HepG2 (cell line): ENCODE results near the gene PIK3R1. TPM values are rescaled to one million over a fixed set of nuclear protein-coding genes. Genes with fewer than 3 reads are reported as not detected.

ENCODE experiments used
- ATAC-seq: fragments of 200-7000 bp; cut with Tn5 transposase; 3 replicates; pipeline ENCODE4 v1.9.1; 2020; ENCODE audit warnings: mild to moderate bottlenecking, moderate library complexity
- BruUV-seq: library from RNA; stranded (reverse); fragments of 400-500 nt; replicated peaks from 2 replicates; lab custom pipeline; 2021; lab: Mats Ljungman, UMichigan
- CTCF ChIA-PET: fragments of 300-600 bp; formaldehyde crosslinking; extraction: SDS; loops from one replicate; lab custom pipeline; 2021; ENCODE audit warnings: low total read pairs, inconsistent platforms, low intra/inter-chr PET ratio; lab: Yijun Ruan, JAX
- POLR2A ChIA-PET: fragments of 350-600 bp; sonication (Branson Sonifier 250); formaldehyde crosslinking; loops from one replicate; lab custom pipeline; 2020; ENCODE audit warnings: antibody characterized with exemption, inconsistent platforms; lab: Yijun Ruan, JAX
- DNase-seq: peaks from one replicate; pipeline ENCODE4 v3.0.0-alpha.2; 2015; ENCODE audit warnings: low spot score
- FAIRE-seq: peaks from 3 replicates; lab custom pipeline; 2011; peaks lifted over from hg19 to GRCh38; lab: Jason Lieb, UNC
- H2AFZ ChIP-seq: one replicate; pipeline ENCODE4 v1.6.1; 2011; ENCODE audit warnings: low read length, inconsistent platforms
- H3K27ac ChIP-seq: fragments of 300-600 bp; 3 replicates; pipeline ENCODE4 v1.8.0; 2011; ENCODE audit warnings: mixed run types, mild to moderate bottlenecking, mixed read lengths, low read length, inconsistent platforms; ENCODE audit not compliant: insufficient read depth; ENCODE audit errors: extremely low read length
- H3K27me3 ChIP-seq, 2 experiments: fragments of 200-600 bp in 1 of 2; 2 replicates in 1 of 2; 3 replicates in 1 of 2; pipeline versions ENCODE4 v1.6.0 to v1.8.0; 2011; ENCODE audit warnings: low read length in 2 of 2, mild to moderate bottlenecking in 2 of 2, moderate library complexity in 2 of 2, inconsistent platforms in 1 of 2; ENCODE audit not compliant: insufficient read depth in 2 of 2, control insufficient read depth in 1 of 2
- H3K36me3 ChIP-seq, 2 experiments: fragments of 200-600 bp in 1 of 2; replicated peaks in 1 of 2; 2 replicates in 1 of 2; 3 replicates in 1 of 2; pipeline versions ENCODE4 v1.5.1 to v1.8.0; 2011; ENCODE audit warnings: low read length in 2 of 2, inconsistent platforms in 1 of 2; ENCODE audit not compliant: insufficient read depth in 2 of 2, control insufficient read depth in 1 of 2
- H3K4me1 ChIP-seq: 2 replicates; pipeline ENCODE4 v1.5.1; 2012; ENCODE audit warnings: low read length, inconsistent platforms; ENCODE audit not compliant: insufficient read depth
- H3K4me2 ChIP-seq: 2 replicates; pipeline ENCODE4 v1.6.0; 2011; ENCODE audit warnings: low read depth, low read length, inconsistent platforms
- H3K4me3 ChIP-seq, 3 experiments: fragments of 200-600 bp in 1 of 3; sonication (generic), shearing (Covaris generic) in 1 of 3; replicated peaks in 1 of 3; 2 replicates each; pipeline ENCODE4 v1.5.1; 2011 to 2016; ENCODE audit warnings: low read length in 3 of 3, inconsistent platforms in 2 of 3, low read depth in 2 of 3, mild to moderate bottlenecking in 2 of 3, control low read depth in 1 of 3, mixed read lengths in 1 of 3; ENCODE audit not compliant: insufficient read depth in 1 of 3
- H3K79me2 ChIP-seq: one replicate; pipeline ENCODE4 v1.6.1; 2011; ENCODE audit warnings: low read length, inconsistent platforms; ENCODE audit not compliant: insufficient read depth
- H3K9ac ChIP-seq: 2 replicates; pipeline ENCODE4 v1.6.0; 2011; ENCODE audit warnings: mild to moderate bottlenecking, low read depth, low read length, inconsistent platforms; ENCODE audit not compliant: insufficient read depth
- H3K9me3 ChIP-seq: 2 replicates; pipeline ENCODE4 v1.5.1; 2012; ENCODE audit warnings: mild to moderate bottlenecking, low read length
- H4K20me1 ChIP-seq: 2 replicates; pipeline ENCODE4 v1.6.0; 2011; ENCODE audit warnings: inconsistent platforms, mild to moderate bottlenecking, low read length, moderate library complexity; ENCODE audit not compliant: insufficient read depth
- BORCS8-MEF2B ChIP-seq: sonication (generic); formaldehyde crosslinking; IDR thresholded peaks from 2 replicates; pipeline ENCODE4 v1.8.0; 2022; ENCODE audit warnings: mild to moderate bottlenecking, missing genetic modification reagents
- CBX5 ChIP-seq: sonication (generic); formaldehyde crosslinking; IDR thresholded peaks from 2 replicates; pipeline ENCODE4 v1.4.0; 2020; ENCODE audit warnings: missing genetic modification reagents, borderline replicate concordance
- ETS1 ChIP-seq: sonication (generic); formaldehyde crosslinking; IDR thresholded peaks from 2 replicates; pipeline ENCODE4 v1.4.0; 2020; ENCODE audit warnings: missing genetic modification reagents
- HNF4G ChIP-seq, 2 experiments: sonication (generic) in 1 of 2; formaldehyde crosslinking in 1 of 2; IDR thresholded peaks; 2 replicates each; pipeline versions ENCODE4 v1.4.0 to v1.6.1; 2011 to 2020; ENCODE audit warnings: borderline replicate concordance in 2 of 2, low read depth in 2 of 2, mild to moderate bottlenecking in 2 of 2, low read length in 1 of 2, missing genetic modification reagents in 1 of 2, moderate library complexity in 1 of 2
- JARID2 ChIP-seq: sonication (generic); formaldehyde crosslinking; IDR thresholded peaks from 2 replicates; pipeline ENCODE4 v1.8.1; 2023; ENCODE audit warnings: missing genetic modification reagents, inconsistent platforms; ENCODE audit not compliant: insufficient replicate concordance
- NCOA2 ChIP-seq: sonication (generic); formaldehyde crosslinking; IDR thresholded peaks from 2 replicates; pipeline ENCODE4 v1.8.0; 2022; ENCODE audit warnings: inconsistent platforms
- NR2F1 ChIP-seq, 2 experiments: fragments of 450-650 bp in 1 of 2; formaldehyde crosslinking in 1 of 2; IDR thresholded peaks; 2 replicates each; pipeline versions ENCODE4 v1.5.0 to v1.6.1; 2016 to 2020; ENCODE audit warnings: mild to moderate bottlenecking in 1 of 2, missing compliant biosample characterization in 1 of 2, missing genetic modification reagents in 1 of 2, moderate library complexity in 1 of 2
- PTBP1 ChIP-seq: fragments of 200-400 bp; formaldehyde crosslinking; IDR thresholded peaks from 2 replicates; pipeline ENCODE4 v1.6.1; 2018; ENCODE audit warnings: low read length, low read depth; ENCODE audit not compliant: poor library complexity, severe bottlenecking
- ZSCAN12 ChIP-seq: sonication (generic); formaldehyde crosslinking; IDR thresholded peaks from 2 replicates; pipeline ENCODE4 v1.9.0; 2021; ENCODE audit warnings: mild to moderate bottlenecking, missing genetic modification reagents
- ZSCAN21 ChIP-seq: sonication (generic); formaldehyde crosslinking; IDR thresholded peaks from 2 replicates; pipeline ENCODE4 v1.8.0; 2022; ENCODE audit warnings: mild to moderate bottlenecking, missing genetic modification reagents, moderate library complexity, borderline replicate concordance
- ZSCAN31 ChIP-seq: sonication (generic); formaldehyde crosslinking; IDR thresholded peaks from 2 replicates; pipeline ENCODE4 v1.5.0; 2020; ENCODE audit warnings: low read depth, mild to moderate bottlenecking, missing genetic modification reagents
- ZXDC ChIP-seq: sonication (generic); formaldehyde crosslinking; IDR thresholded peaks from 2 replicates; pipeline ENCODE4 v1.5.0; 2020; ENCODE audit warnings: mild to moderate bottlenecking, missing genetic modification reagents
- WGBS: methylation state at CpG from one replicate; pipeline ENCODE4 v1.1.6; 2017; ENCODE audit warnings: low lambda C conversion rate; 5-methylcytosine and 5-hydroxymethylcytosine counted together
- in situ Hi-C: cut with HindIII; loops from 2 replicates; pipeline ENCODE4 v1.10.0; 2017; ENCODE audit warnings: low pct_unique_long_range_greater_than_20kb; ENCODE audit not compliant: extremely low pct_ligation_motif_present
- intact Hi-C: fragments of 100-400 bp; cut with micrococcal nuclease; formaldehyde crosslinking; loops from one replicate; pipeline ENCODE4 v1.10.0; 2022; ENCODE audit not compliant: unreplicated experiment
- polyA plus RNA-seq, 8 experiments: library from polyadenylated mRNA; depleted of rRNA in 3 of 8; stranded (reverse) in 7 of 8; unstranded in 1 of 8; fragments of >200 nt; fragmentation: Illumina TruSeq in 4 of 8; extraction: Trizol in 4 of 8; gene quantifications; 2 replicates each; pipeline versions ENCODE4 v1.2.1 to v1.2.3, GENCODE V29; 2011 to 2016; ENCODE audit warnings: low read depth in 4 of 8, missing spikeins in 1 of 8, mixed read lengths in 1 of 8; ENCODE audit not compliant: insufficient read depth in 1 of 8
- total RNA-seq, 5 experiments: library from RNA; depleted of rRNA; stranded (reverse); fragments of >200 nt; fragmentation: Illumina TruSeq; extraction: Trizol; gene quantifications; 2 replicates each; pipeline ENCODE4 v1.2.3, GENCODE V29; 2016; ENCODE audit warnings: low read depth in 1 of 5
- TF ChIP-seq, protein P1 (sequence below): IDR thresholded peaks from 2 replicates; pipeline ENCODE4 v1.6.1; 2012; ENCODE audit warnings: low read length, improper control_type of control experiment

The PIK3R1 gene
- total and polyA plus RNA-seq, 2 of the 13 experiments (the other 11 are each of a cell fraction or from before 2014, with no cell fraction given) = 8.4 to 21.3 TPM

DNA sequence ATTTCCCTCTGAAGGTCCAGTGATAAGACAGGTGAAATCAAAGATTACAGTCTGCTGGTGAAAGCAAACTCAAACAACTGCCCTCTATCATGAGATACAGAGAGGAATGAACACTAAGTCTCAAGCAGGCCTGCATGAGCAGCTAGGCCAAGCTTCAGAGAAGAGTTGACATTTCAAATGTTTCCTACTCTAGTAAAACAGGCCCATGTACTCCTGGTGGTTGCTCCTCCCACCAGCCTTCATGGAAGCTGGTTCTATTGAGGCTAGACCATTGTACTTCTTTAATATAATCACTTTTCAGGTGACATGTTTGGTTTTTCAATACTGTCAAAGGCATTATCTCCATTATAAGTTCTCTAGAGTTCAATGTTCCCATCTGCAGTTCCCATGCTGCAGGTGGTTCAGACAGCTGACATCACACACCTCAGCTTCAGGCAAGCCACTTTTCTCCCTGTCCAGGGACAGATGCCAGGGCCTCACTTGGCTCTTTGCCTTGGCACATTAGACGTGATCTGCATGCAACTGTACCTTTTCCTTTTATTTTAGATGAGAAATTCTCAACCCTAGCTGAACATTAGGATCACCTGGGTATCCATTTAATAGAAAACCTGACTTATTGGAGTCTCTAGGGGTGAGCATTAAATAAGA lies 89.8 kb downstream of the PIK3R1 start:
- no peaks in the 10 kb centered on the region for H3K9me3 ChIP-seq
- H3K9ac ChIP-seq = no peak overlapping the region
- no peak for FAIRE-seq
- no peaks in the 10 kb centered on the region for H3K36me3 ChIP-seq
- no peak overlapping the region for H3K4me3 ChIP-seq
- H4K20me1 ChIP-seq = no peaks in the 10 kb centered on the region
- CTCF ChIA-PET = no interaction called here
- H3K4me2 ChIP-seq = no peak overlapping the region
- BruUV-seq = no TSS peak
- no peak overlapping the region for H3K27ac ChIP-seq
- ATAC-seq = no peak
- in situ Hi-C loops = no loop called here
- TF ChIP-seq NR2F1 (CRISPR knock-in tag; IDR thresholded peaks at IDR 0.05) = no peak
- TF ChIP-seq ZSCAN31 (CRISPR knock-in tag) = no peak
- TF ChIP-seq NCOA2 (CRISPR knock-in tag) = no peak
- no peak for TF ChIP-seq ZXDC (CRISPR knock-in tag)
- TF ChIP-seq CBX5 (CRISPR knock-in tag) = no peak
- TF ChIP-seq JARID2 (CRISPR knock-in tag) = no peak
- no peak for TF ChIP-seq PTBP1
- TF ChIP-seq ZSCAN21 (CRISPR knock-in tag) = no peak
- TF ChIP-seq HNF4G (IDR thresholded peaks at IDR 0.05; ENCODE audit: borderline replicate concordance, low read depth, low read length) = no peak
- no peak for TF ChIP-seq HNF4G (CRISPR knock-in tag; IDR thresholded peaks at IDR 0.05; ENCODE audit: borderline replicate concordance, low read depth)
- TF ChIP-seq, protein P1, sequence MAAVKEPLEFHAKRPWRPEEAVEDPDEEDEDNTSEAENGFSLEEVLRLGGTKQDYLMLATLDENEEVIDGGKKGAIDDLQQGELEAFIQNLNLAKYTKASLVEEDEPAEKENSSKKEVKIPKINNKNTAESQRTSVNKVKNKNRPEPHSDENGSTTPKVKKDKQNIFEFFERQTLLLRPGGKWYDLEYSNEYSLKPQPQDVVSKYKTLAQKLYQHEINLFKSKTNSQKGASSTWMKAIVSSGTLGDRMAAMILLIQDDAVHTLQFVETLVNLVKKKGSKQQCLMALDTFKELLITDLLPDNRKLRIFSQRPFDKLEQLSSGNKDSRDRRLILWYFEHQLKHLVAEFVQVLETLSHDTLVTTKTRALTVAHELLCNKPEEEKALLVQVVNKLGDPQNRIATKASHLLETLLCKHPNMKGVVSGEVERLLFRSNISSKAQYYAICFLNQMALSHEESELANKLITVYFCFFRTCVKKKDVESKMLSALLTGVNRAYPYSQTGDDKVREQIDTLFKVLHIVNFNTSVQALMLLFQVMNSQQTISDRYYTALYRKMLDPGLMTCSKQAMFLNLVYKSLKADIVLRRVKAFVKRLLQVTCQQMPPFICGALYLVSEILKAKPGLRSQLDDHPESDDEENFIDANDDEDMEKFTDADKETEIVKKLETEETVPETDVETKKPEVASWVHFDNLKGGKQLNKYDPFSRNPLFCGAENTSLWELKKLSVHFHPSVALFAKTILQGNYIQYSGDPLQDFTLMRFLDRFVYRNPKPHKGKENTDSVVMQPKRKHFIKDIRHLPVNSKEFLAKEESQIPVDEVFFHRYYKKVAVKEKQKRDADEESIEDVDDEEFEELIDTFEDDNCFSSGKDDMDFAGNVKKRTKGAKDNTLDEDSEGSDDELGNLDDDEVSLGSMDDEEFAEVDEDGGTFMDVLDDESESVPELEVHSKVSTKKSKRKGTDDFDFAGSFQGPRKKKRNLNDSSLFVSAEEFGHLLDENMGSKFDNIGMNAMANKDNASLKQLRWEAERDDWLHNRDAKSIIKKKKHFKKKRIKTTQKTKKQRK = no peak
- no peak for TF ChIP-seq BORCS8-MEF2B
- TF ChIP-seq ETS1 (CRISPR knock-in tag) = no peak
- no peak for TF ChIP-seq ZSCAN12
- TF ChIP-seq, all 625 proteins: peak for 0
- H3K4me1 ChIP-seq = no peaks in the 10 kb centered on the region
- no peaks in the 10 kb centered on the region for H3K79me2 ChIP-seq
- DNase-seq = no peak
- H3K27me3 ChIP-seq = peaks cover 0 to 4% of the 10 kb centered on the region in 2 experiments; a peak in 1 of 5 replicates
- POLR2A ChIA-PET = no interaction called here
- WGBS = 0% methylated on average over 1 of the region's 1 CpG
- no peak overlapping the region for H2AFZ ChIP-seq
- intact Hi-C loops = no loop called here
